SH-SY5Y (cell line): ENCODE data around the gene CTNNA3.

ENCODE experiments used
- GATA2 ChIP-seq: IDR thresholded peaks from 2 replicates; pipeline ENCODE4 v1.6.1; 2011; ENCODE audit warnings: mild to moderate bottlenecking, low read depth, low read length
- GATA3 ChIP-seq: IDR thresholded peaks from 2 replicates; pipeline ENCODE4 v1.6.1; 2011; ENCODE audit warnings: low read depth, mild to moderate bottlenecking, low read length, moderate library complexity

DNA sequence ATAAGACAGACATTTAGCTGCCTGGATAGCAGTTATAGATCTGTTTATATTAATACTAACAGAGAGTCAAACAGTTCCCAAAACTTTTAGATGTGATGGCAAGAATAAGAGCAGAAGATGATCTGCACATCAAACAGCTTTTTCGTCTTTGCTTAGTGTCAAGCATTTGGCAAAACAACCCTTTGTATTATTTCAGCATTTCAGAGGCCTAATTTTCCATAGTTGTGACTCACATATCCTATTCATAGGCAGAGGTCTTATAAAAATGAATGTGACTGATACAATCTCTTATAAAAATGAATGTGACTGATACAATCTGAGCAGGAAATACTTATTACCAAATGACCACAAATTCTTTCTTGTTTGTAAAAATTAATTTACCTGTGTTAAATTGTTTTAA is 699.0 kb downstream of the CTNNA3 start:
- TF ChIP-seq GATA2 (no peak), GATA3 (no peak)
